ENCODE results near the gene XKR3.
"Not testable (repeated sequence)": the region's sequence is repeated elsewhere in the genome, so short reads cannot be mapped to it uniquely, and the experiment has no call there.

XKR3 gene

DNA sequence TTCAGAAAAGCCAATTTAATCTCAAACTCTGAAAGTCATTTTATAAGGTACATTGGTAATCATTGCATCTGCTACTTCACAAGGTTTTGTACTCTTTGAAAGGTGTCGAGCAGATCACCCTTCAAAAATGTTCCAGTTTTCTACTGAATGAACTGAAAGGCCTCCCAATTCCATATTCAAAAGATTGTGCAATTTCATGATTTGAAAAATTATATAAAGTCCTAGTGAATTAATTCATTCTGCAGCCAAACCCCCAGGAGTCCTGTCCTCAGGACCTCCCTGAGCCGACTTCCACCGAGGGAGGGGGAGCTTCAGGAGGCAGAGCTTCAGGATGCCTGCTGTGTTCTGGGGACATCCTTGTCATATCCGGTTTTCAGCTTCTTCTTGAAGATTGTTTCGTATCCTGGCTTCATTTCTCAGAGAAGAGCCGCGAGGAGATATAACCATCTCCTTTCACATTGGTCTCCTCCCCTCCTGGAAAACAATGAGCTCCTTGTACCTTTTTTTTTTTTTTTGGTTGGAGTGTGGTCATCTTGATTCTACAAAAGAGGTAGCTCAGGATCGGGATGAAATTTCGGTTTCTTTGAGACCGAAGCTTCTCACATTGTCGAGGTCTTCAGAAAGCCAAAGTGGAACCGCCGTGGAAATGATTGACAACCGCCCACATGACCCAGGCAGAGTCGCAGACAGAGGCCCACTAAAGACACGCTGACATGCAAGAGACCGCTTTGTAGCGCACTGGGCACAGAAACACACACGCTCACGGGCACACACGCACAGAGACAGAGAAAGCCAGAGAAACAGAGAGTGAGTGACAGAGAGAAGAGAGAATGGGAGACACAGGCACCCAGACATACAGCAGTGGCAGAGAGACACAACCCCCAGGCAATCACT, 77.7 kb downstream of the XKR3 start:
- H3K36me3 Mint-ChIP-seq (ENCODE audit: low read depth); H3K4me1 Mint-ChIP-seq (ENCODE audit: low read depth); DNase-seq; H3K9me3 Mint-ChIP-seq; H3K4me3 Mint-ChIP-seq; H3K27ac Mint-ChIP-seq; H3K27me3 Mint-ChIP-seq: not testable (repeated sequence)

GRCh38 chr22:16734271-16734670, 90.9 kb downstream of the XKR3 start:
- H3K36me3 Mint-ChIP-seq (ENCODE audit: low read depth); H3K4me1 Mint-ChIP-seq (ENCODE audit: low read depth); H3K4me3 Mint-ChIP-seq; DNase-seq; H3K27me3 Mint-ChIP-seq; H3K27ac Mint-ChIP-seq; H3K9me3 Mint-ChIP-seq: not testable (repeated sequence)
